ENCODE data around the gene ASCC3.

GRCh38 chr6:100876251-100876650, 4.9 kb downstream of the ASCC3 start:
- TF ChIP-seq CTCF (conservative IDR thresholded peaks at IDR 0.05; ENCODE audit: low read depth in 2 of 2) (no peak), EZH2 (IDR thresholded peaks at IDR 0.05; ENCODE audit: low read depth, unreplicated experiment) (no peak), EZH2phosphoT487 (IDR thresholded peaks at IDR 0.05; ENCODE audit: unreplicated experiment) (no peak), POLR2AphosphoS5 (IDR thresholded peaks at IDR 0.05; ENCODE audit: low read depth) (no peak)
- TF ChIP-seq, protein P1, sequence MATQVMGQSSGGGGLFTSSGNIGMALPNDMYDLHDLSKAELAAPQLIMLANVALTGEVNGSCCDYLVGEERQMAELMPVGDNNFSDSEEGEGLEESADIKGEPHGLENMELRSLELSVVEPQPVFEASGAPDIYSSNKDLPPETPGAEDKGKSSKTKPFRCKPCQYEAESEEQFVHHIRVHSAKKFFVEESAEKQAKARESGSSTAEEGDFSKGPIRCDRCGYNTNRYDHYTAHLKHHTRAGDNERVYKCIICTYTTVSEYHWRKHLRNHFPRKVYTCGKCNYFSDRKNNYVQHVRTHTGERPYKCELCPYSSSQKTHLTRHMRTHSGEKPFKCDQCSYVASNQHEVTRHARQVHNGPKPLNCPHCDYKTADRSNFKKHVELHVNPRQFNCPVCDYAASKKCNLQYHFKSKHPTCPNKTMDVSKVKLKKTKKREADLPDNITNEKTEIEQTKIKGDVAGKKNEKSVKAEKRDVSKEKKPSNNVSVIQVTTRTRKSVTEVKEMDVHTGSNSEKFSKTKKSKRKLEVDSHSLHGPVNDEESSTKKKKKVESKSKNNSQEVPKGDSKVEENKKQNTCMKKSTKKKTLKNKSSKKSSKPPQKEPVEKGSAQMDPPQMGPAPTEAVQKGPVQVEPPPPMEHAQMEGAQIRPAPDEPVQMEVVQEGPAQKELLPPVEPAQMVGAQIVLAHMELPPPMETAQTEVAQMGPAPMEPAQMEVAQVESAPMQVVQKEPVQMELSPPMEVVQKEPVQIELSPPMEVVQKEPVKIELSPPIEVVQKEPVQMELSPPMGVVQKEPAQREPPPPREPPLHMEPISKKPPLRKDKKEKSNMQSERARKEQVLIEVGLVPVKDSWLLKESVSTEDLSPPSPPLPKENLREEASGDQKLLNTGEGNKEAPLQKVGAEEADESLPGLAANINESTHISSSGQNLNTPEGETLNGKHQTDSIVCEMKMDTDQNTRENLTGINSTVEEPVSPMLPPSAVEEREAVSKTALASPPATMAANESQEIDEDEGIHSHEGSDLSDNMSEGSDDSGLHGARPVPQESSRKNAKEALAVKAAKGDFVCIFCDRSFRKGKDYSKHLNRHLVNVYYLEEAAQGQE (IDR thresholded peaks at IDR 0.05; ENCODE audit: unreplicated experiment), result no peak

Data from GM23338 (cell line).